Activated CD4-positive, alpha-beta T cell treated with anti-CD3 and anti-CD28 coated beads, Interleukin-2, amount 10 ng/mL, durations not matched to agents 7 days and 5 days (primary cell): ENCODE results near the gene ABCA2. TPM values are rescaled to one million over a fixed set of nuclear protein-coding genes. Genes with fewer than 3 reads are reported as not detected.
"Not testable (repeated sequence)": the region's sequence is repeated elsewhere in the genome, so short reads cannot be mapped to it uniquely, and the experiment has no call there.

Experiments
- CTCF ChIA-PET: fragments of 350-600 bp; sonication (Branson Sonifier 250); formaldehyde crosslinking; loops from one replicate; lab custom pipeline; 2021; ENCODE audit warnings: antibody characterized with exemption; lab: Charles Lee
- POLR2A ChIA-PET: fragments of 350-600 bp; sonication (Branson Sonifier 250); formaldehyde crosslinking; loops from one replicate; lab custom pipeline; 2021; ENCODE audit warnings: antibody characterized with exemption; lab: Charles Lee
- DNase-seq: peaks from one replicate; pipeline ENCODE4 v3.0.0-alpha.2; 2020
- H3K27ac Mint-ChIP-seq: one replicate; pipeline ENCODE4 v1.8.0; 2021; ENCODE audit warnings: mild to moderate bottlenecking, moderate library complexity, mixed read lengths
- H3K27me3 Mint-ChIP-seq: one replicate; pipeline ENCODE4 v1.8.0; 2021; ENCODE audit warnings: mixed read lengths
- H3K36me3 Mint-ChIP-seq: one replicate; pipeline ENCODE4 v1.8.0; 2021; ENCODE audit warnings: low read depth, mixed read lengths
- H3K4me1 Mint-ChIP-seq: one replicate; pipeline ENCODE4 v1.8.0; 2021; ENCODE audit warnings: mixed read lengths
- H3K4me3 Mint-ChIP-seq: one replicate; pipeline ENCODE4 v1.8.0; 2021; ENCODE audit warnings: mild to moderate bottlenecking, moderate library complexity, mixed read lengths
- H3K9me3 Mint-ChIP-seq: one replicate; pipeline ENCODE4 v1.8.0; 2021; ENCODE audit warnings: mixed read lengths
- total RNA-seq, 2 experiments: library from RNA; stranded (reverse); gene quantifications; one replicate each; pipeline ENCODE4 v1.2.3, GENCODE V29; 2021

Gene ABCA2
- total RNA-seq, 2 experiments from 2014 or later = 67.7 to 70.3 TPM

DNA sequence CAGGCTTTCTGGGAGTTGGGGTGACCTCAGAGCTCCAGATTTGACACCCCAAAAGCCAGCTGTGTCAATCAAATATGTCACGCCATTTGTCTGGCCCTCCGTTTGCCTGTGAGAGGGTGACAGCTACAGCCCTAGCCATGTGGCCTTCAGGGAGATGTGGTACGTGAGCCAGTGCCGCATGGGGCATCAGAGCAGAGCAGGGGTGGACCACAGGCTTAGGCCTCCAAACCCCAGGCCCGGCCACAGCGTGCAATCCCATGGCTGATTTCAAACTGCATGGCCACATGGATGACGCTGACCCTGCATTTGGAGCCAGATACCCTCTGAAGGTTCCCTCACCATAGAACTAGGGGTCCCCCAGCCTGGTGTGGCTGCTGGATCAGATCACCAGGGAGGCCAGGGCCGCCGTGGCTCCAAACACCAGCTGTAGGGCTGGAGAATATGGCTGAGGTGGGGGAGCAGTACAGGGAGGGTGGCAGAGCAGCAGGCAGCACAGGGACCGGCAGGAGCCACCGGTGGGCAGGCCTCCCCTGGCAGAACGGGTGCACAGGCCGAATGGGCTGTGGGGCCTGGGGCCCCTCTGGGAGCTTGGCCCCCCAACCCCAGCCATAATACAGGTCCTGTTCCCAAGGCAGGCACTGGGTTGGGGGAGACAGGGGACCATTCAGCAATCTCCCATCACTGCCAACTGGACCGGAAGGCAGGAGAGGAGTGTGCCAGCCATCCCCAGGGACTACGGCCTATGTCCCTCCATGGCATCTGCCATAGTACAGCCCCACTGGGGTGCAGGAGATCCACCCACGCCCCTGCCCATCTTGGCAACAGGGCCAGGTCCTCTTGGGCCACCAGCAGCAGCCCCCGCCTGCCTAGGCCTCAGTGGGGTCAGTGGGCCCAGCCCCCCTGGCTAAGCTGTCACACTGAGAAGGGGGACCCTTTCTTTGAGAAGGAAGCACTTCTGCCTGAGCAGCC is 40.8 kb upstream of the ABCA2 start:
- Mint-ChIP-seq H3K36me3 (peaks cover 10% of the 10 kb centered on the region), H3K27ac (peak overlapping the region; percentile 46), H3K9me3 (no peaks in the 10 kb centered on the region), H3K27me3 (no peaks in the 10 kb centered on the region), H3K4me3 (peak overlapping the region; percentile 69), H3K4me1 (peaks cover 28% of the 10 kb centered on the region)
- ChIA-PET CTCF (interaction anchor here (0.6 to 10.6 kb wide), 18 partner anchors 8 to 339 kb away, joined by 3 to 157 read pairs (median 5); partner anchors contain the start of genes ABCA2, AJM1, FUT7 and MAN1B1), POLR2A (interaction anchor here (0.5 to 1.4 kb wide), 3 partner anchors 19 to 172 kb away, joined by 3 to 5 read pairs (median 3); partner anchors contain the start of gene TUBB4B)
- DNase-seq = no peak

DNA sequence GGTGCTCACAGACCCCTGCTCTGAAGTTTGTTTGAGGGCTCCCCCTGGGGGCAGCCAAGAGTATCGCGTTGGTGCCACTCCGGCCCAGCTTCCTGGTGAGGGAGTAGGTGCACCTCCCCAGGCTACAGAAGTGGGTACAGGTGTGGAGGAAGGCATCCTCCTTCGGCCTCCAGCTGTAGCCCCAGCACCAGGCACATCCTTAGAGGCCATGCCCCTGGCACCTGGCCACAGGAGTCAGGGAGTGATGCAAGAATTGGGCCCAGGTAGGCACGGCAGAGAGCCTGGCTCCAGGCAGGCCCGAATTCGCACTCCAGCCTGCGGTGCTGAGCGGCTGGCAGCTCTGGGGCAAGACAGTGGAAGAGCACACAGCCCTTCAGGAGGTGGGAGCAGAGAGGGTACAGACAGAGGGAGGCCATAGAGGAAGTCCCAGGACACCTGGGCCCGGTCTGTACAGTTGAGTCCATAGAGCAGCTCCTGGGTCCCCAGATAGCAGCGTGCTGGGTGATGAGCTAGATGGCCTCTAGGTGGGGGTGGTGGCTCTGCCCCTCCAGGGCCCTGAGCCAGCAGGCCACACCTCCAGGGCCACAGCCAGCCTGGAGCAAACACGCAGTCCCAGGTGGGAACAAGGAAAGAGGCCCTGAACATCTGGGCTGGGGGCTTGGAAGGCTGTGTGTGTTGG is 40.0 kb upstream of the ABCA2 start:
- peak; percentile 90 for DNase-seq
- H3K4me1 Mint-ChIP-seq = peaks cover 25% of the 10 kb centered on the region
- peak overlapping the region; percentile 69 for H3K4me3 Mint-ChIP-seq
- POLR2A ChIA-PET = interaction anchor here (0.5 to 1.4 kb wide), 2 partner anchors 20 to 173 kb away, joined by 3 to 5 read pairs; partner anchors contain the start of gene TUBB4B
- H3K36me3 Mint-ChIP-seq = peaks cover 10% of the 10 kb centered on the region
- H3K27me3 Mint-ChIP-seq = no peaks in the 10 kb centered on the region
- CTCF ChIA-PET = interaction anchor here (0.6 to 10.6 kb wide), 23 partner anchors 9 to 338 kb away, joined by 3 to 157 read pairs (median 4); partner anchors contain the start of genes ABCA2, AJM1, FUT7 and MAN1B1
- peak overlapping the region; percentile 75 for H3K27ac Mint-ChIP-seq
- no peaks in the 10 kb centered on the region for H3K9me3 Mint-ChIP-seq

DNA sequence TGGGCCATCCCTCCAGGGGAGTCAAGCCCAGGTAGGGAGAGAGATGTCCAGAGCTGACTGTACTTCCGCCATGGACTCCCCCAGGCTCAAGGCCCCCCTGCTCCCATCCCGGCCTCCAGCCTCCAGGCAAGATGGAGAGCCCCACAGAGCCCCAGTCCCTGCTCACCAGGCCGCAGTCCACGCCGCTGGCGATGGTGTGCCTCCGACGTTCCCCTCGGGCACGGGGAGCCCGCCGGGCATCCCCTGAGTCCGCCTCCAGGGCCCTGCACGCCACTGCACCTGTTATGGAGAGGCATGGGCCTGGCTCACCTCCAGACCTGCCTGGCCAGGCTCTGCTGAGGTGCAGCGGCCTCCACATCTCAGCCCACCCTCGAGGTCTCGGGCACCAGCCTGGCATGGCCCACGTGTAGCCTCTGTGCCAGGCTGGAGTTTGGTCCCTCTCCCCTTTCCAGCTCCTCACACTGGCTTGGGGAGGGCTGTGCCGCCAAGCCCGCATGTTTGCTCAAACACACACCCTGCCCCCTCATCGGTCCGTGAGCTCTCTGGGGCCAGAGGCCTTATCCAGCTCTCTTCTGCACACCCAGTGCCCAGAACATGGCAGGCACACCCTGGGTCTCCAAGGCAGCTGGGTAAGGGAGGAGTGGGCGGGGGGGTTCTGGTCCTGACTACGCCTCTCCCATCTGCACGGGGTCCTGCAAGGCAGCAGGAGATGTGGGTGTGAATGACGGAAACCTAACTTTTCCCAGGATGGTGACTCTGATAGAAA is 38.2 kb upstream of the ABCA2 start:
- DNase-seq = no peak
- CTCF ChIA-PET = interaction anchor here (0.9 to 10.6 kb wide), 7 partner anchors 8 to 39 kb away, joined by 3 to 157 read pairs (median 8); partner anchors contain the start of genes ABCA2, FUT7 and UAP1L1
- no peaks in the 10 kb centered on the region for H3K9me3 Mint-ChIP-seq
- H3K4me3 Mint-ChIP-seq = no peak overlapping the region
- no peak overlapping the region for H3K27ac Mint-ChIP-seq
- H3K4me1 Mint-ChIP-seq = peaks cover 18% of the 10 kb centered on the region
- H3K36me3 Mint-ChIP-seq = peaks cover 10% of the 10 kb centered on the region
- H3K27me3 Mint-ChIP-seq = no peaks in the 10 kb centered on the region
- POLR2A ChIA-PET = no interaction called here

DNA sequence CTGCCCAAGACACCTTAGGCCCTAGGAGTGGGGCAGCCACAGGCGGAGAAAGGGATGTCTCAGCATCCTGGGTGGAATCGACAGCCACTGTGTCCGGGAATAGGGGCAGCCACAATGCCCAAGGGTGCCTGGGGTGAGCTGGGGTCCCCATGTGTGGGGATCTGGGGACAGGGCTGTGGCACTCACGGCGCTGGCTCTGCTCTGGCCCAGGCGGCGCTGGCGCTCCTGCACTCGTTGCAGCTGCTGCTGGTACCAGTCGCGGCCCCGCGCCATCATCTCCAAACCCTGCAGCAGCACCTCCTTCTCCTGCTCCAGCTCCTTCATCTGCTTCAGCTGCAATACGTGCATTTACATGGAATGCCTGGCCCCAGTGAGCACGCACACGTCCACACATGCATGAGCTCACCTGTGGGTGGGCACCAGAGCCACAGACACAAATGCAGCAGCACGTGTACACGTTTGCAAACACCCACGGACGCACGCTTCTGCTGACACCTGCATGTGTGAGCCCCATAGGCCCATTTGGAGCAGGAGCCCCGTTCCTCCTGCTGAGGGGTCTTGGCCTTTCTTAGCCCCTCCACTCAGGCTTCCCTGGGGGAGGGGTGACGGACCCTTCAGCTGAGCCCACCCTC is 37.4 kb upstream of the ABCA2 start:
- no peak for DNase-seq
- no peaks in the 10 kb centered on the region for H3K9me3 Mint-ChIP-seq
- no peak overlapping the region for H3K27ac Mint-ChIP-seq
- H3K27me3 Mint-ChIP-seq = no peaks in the 10 kb centered on the region
- peaks cover 10% of the 10 kb centered on the region for H3K36me3 Mint-ChIP-seq
- ChIA-PET POLR2A (no interaction called here), CTCF (interaction anchor here (0.9 to 10.6 kb wide), 6 partner anchors 10 to 39 kb away, joined by 3 to 157 read pairs (median 12); partner anchors contain the start of genes ABCA2, FUT7, NPDC1 and UAP1L1)
- peaks cover 12% of the 10 kb centered on the region for H3K4me1 Mint-ChIP-seq
- no peak overlapping the region for H3K4me3 Mint-ChIP-seq

DNA sequence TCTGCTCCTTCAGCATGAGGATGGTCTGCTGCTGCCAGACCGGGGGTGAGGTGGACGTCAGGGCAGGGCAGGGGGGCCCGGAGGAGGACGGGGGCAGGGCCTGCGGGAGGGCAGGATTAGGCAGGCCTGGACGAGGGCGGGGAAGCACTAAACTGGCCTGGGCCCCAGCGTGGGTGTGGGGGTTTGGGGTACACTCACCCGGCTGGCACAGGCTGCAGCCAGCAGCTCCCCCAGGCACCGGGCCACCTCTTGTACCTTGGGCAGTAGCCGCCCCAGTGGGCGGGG is 36.8 kb upstream of the ABCA2 start:
- Mint-ChIP-seq H3K36me3 (peaks cover 10% of the 10 kb centered on the region), H3K27me3 (no peaks in the 10 kb centered on the region), H3K27ac (no peak overlapping the region), H3K4me1 (peaks cover 12% of the 10 kb centered on the region), H3K4me3 (no peak overlapping the region), H3K9me3 (no peaks in the 10 kb centered on the region)
- ChIA-PET POLR2A (no interaction called here), CTCF (interaction anchor here (1.2 to 10.6 kb wide), 5 partner anchors 9 to 273 kb away, joined by 3 to 157 read pairs (median 8); partner anchors contain the start of genes ABCA2, FUT7 and NPDC1)
- DNase-seq = no peak

DNA sequence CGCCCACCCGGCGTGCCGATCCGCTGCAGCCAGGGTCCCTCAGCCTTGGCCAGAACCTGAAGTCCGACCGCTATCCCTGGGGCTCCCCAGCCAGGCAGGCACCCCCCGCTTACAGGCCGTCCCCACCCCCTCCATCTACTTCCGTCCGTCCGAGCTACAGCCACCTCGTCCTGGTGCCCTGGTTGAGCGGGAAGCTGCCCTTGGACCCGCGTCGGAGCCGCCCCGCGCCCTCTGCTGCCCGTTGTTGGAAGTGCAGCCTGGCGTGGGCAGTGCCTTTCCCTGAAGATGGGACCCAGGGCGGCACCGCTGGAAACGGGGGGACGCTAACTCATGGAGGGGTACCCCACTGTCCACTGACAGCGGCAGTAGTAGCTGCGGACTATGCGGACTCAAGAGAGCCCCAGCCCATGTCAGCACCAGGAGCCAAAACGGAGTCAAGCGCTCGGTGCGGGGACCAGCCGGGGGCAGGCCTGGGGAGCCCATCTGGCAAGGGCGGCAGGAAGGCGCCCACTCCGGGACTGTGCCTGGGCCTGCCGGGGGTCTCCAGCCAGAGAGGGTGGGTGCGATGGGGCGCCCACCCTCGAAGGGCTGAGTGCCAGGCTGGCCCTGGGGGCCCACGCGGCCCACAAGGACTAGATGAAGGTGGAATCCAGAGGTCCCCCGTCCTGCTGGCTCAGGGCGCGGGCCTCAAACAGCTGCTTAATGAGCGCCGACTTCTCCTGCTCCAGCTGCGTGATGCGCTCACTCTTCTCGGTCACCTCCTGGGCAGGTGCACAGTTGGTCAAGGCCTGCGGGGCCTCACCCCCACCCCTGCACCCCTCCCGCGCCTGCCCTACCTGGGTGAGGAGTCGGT is 36.2 kb upstream of the ABCA2 start:
- ChIA-PET CTCF (interaction anchor here (0.8 to 10.6 kb wide), 10 partner anchors 9 to 276 kb away, joined by 3 to 157 read pairs (median 4); partner anchors contain the start of genes ABCA2, FUT7, MAN1B1 and NPDC1), POLR2A (no interaction called here)
- no peak overlapping the region for H3K27ac Mint-ChIP-seq
- H3K4me3 Mint-ChIP-seq = no peak overlapping the region
- H3K4me1 Mint-ChIP-seq = peaks cover 12% of the 10 kb centered on the region
- H3K9me3 Mint-ChIP-seq = no peaks in the 10 kb centered on the region
- peaks cover 10% of the 10 kb centered on the region for H3K36me3 Mint-ChIP-seq
- H3K27me3 Mint-ChIP-seq = no peaks in the 10 kb centered on the region
- DNase-seq = peak; percentile 56

DNA sequence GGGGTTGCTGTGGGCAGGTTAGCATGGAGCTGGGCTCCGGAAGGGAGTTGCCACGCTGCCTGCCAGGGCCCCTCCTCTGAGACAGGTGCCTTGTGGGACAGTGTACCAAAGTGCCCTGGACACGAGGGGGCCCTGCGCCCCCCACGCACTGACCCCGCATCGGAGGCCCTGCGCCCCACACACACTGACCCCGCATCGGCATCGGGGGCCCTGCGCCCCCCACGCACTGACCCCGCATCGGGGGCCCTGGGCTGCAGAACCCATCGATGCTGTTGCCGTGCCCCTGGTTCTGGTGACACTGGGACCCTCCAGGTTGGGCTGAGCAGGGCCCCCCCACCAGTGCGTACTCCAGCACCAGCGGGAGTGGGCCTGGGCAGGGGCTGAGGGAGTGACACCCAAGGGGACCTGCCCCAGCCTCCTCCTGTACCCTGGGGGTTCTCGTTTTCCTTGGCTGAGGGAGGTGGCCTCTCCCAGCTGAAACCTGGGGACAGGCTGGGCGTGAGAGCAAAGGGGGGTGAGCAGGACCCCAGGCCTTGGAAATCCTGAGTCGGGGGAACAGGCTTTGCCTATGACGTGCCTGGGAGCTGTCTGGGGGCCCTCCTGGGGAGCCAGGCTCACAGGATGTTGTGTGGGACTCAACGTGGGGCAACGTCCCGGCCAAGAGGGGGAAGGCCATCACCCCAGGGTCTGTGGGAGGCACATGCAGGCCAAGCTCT is 35.4 kb upstream of the ABCA2 start:
- DNase-seq = no peak
- no peak overlapping the region for H3K27ac Mint-ChIP-seq
- peaks cover 9% of the 10 kb centered on the region for H3K4me1 Mint-ChIP-seq
- no peak overlapping the region for H3K4me3 Mint-ChIP-seq
- no peaks in the 10 kb centered on the region for H3K27me3 Mint-ChIP-seq
- CTCF ChIA-PET = interaction anchor here (0.8 to 10.6 kb wide), 10 partner anchors 8 to 275 kb away, joined by 3 to 157 read pairs (median 4); partner anchors contain the start of genes ABCA2, FUT7, MAN1B1 and NPDC1
- peaks cover 10% of the 10 kb centered on the region for H3K36me3 Mint-ChIP-seq
- H3K9me3 Mint-ChIP-seq = no peaks in the 10 kb centered on the region
- POLR2A ChIA-PET = no interaction called here

DNA sequence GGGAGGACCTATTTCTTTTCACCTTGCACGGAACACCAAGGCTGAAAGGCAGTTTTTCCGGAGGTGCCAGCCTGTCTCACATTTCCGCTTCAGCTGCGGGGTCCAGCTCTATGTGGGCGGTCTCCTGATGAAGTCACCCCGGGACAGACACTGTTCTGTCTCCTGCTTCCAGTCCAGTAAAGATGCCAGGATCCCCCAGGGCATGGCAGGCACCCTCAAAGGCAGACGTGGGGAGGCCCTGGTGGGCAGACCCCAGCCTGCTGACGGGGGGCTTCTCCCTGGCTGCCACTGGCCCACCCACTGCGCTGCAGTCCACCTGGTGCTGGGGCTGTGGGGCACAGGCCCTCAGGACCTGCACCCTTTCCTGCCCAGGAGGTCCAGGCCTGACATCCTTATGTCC is 34.8 kb upstream of the ABCA2 start:
- H3K36me3 Mint-ChIP-seq, DNase-seq, H3K4me3 Mint-ChIP-seq, H3K9me3 Mint-ChIP-seq, H3K27me3 Mint-ChIP-seq, POLR2A ChIA-PET, H3K27ac Mint-ChIP-seq, H3K4me1 Mint-ChIP-seq: not testable (repeated sequence)
- CTCF ChIA-PET = interaction anchor here (1.9 to 10.6 kb wide), 2 partner anchors 24 to 28 kb away, joined by 6 to 157 read pairs; partner anchors contain the start of genes ABCA2, FUT7 and MAN1B1

DNA sequence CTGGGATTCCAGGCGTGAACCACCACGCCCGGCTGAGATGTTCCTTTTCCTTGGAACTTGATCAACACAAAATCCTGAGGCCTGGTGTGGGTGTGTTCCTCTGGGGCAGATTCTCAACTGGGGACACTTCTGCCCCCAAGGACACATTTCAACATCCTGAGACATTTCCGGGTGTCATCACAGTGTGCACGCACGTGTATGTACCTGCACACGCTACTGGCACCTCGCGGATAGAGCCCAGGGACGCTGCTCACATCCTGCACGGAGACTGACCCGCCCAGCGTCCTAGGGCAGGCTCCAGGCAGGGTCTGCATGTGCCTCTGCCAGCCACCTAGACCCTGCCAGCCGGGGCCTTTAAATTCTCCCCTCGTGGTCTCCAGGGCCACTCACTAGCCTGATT is 34.3 kb upstream of the ABCA2 start:
- H3K27me3 Mint-ChIP-seq = no peaks in the 10 kb centered on the region
- POLR2A ChIA-PET = no interaction called here
- DNase-seq = no peak
- CTCF ChIA-PET = interaction anchor here (1.9 to 10.6 kb wide), 2 partner anchors 24 to 28 kb away, joined by 6 to 157 read pairs; partner anchors contain the start of genes ABCA2, FUT7 and MAN1B1
- peaks cover 5% of the 10 kb centered on the region for H3K36me3 Mint-ChIP-seq
- H3K9me3 Mint-ChIP-seq = no peaks in the 10 kb centered on the region
- no peaks in the 10 kb centered on the region for H3K4me1 Mint-ChIP-seq
- H3K27ac Mint-ChIP-seq = no peak overlapping the region
- H3K4me3 Mint-ChIP-seq = no peak overlapping the region

DNA sequence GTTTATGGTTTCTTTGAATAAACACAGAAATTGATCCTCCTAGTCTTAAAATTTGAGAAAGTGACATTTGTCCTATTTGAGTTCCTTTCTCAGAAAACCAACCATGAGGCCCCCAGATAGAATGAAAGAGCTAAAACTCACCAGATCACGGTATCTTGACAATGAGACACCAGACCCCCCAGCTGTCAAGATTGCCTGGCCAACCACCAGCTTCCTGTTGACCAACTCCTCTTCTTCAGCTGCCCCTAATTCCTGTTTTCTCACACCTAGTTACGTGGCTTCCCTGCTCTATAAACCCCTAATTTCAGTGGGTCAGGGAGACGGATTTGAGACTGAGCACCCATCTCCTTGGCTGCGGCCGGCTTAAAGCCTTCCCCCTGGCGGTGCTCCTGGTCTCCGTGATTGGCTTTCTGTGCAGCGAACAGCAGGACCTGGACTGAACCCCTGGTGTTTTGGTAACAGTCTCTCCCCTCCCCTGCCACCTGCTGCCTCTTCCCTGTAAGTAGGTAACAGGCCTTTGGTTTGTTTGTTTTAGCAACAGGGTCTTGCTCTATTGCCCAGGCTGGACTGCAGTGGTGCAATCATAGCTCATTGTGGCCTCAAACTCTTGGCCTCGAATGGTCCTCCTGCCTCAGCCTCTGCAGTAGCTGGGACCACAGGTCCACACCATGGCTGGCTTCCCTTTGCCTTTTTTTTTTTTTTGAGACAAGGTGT is 30.6 kb upstream of the ABCA2 start:
- Mint-ChIP-seq H3K36me3 (no peaks in the 10 kb centered on the region), H3K27me3 (peaks cover 2% of the 10 kb centered on the region), H3K4me3 (no peak overlapping the region), H3K4me1 (no peaks in the 10 kb centered on the region), H3K9me3 (no peaks in the 10 kb centered on the region), H3K27ac (no peak overlapping the region)
- DNase-seq = no peak
- CTCF ChIA-PET = interaction anchor here (0.8 to 2.7 kb wide), 6 partner anchors 9 to 178 kb away, joined by 3 to 14 read pairs (median 6); partner anchors contain the start of genes C8G and FBXW5
- POLR2A ChIA-PET = no interaction called here
